ENCODE data around the gene VAV3. TPM values are rescaled to one million over a fixed set of nuclear protein-coding genes. Genes with fewer than 3 reads are reported as not detected.

VAV3 gene
- total and polyA plus RNA-seq, 2 of the 13 experiments (the other 11 are each of a cell fraction or from before 2014, with no cell fraction given): 15.9 to 29.8 TPM

DNA sequence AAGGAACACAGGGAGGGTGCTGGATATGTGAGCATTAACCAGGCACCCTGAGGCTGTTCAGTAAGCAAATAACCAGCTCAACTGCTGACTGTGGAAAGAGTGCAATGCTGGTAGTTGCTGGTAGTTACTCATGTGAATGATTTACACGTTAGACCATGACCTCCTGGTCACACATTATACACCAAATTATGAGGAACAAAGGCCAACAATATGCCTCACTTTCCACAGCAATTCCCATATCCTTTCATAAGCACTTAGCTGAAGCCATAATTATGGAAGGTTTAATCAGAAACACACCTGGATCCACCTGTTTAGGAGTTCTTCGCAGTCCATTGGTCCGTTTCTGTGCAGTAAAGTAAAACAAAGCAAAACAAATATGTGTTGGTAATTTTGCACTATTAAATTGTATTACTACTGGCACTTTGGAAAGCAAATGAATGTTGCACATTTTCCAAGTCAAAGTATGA lies 281.8 kb downstream of the VAV3 start (continued):
- TF ChIP-seq SRSF9 (IDR thresholded peaks at IDR 0.05; ENCODE audit: borderline replicate concordance, insufficient read depth, low read depth, low read length, poor library complexity, severe bottlenecking) (no peak), SKI (IDR thresholded peaks at IDR 0.05; ENCODE audit: partially characterized antibody) (no peak), ZNF615 (CRISPR knock-in tag; IDR thresholded peaks at IDR 0.05; ENCODE audit: borderline replicate concordance) (no peak), ZNF75D (CRISPR knock-in tag; IDR thresholded peaks at IDR 0.05; ENCODE audit: borderline replicate concordance) (no peak), MED1 (CRISPR knock-in tag; IDR thresholded peaks at IDR 0.05) (peak; percentile 73; the same call in 1 of the 2 replicates), NCOA1 (CRISPR knock-in tag; IDR thresholded peaks at IDR 0.05) (no peak), SSRP1 (CRISPR knock-in tag; IDR thresholded peaks at IDR 0.05) (no peak), ONECUT2 (CRISPR knock-in tag; IDR thresholded peaks at IDR 0.05) (0 out of 2 replicates have a peak, but pooled peaks have one; percentile 35), NRL (CRISPR knock-in tag; IDR thresholded peaks at IDR 0.05; ENCODE audit: borderline replicate concordance) (no peak), CREM (IDR thresholded peaks at IDR 0.05) (peak; percentile 62), CREM (CRISPR knock-in tag; IDR thresholded peaks at IDR 0.05) (no peak), ZNF256 (CRISPR knock-in tag; conservative IDR thresholded peaks at IDR 0.05) (no peak), TSC22D2 (CRISPR knock-in tag; IDR thresholded peaks at IDR 0.05; ENCODE audit: borderline replicate concordance) (no peak), KLF12 (CRISPR knock-in tag; IDR thresholded peaks at IDR 0.05; ENCODE audit: borderline replicate concordance) (no peak), RELA (CRISPR knock-in tag; IDR thresholded peaks at IDR 0.05) (no peak), MED13 (CRISPR knock-in tag; IDR thresholded peaks at IDR 0.05) (peak; percentile 30; the same call in 1 of the 2 replicates), DMAP1 (CRISPR knock-in tag; IDR thresholded peaks at IDR 0.05) (peak; percentile 63; the same call in 1 of the 2 replicates), ZNF138 (CRISPR knock-in tag; IDR thresholded peaks at IDR 0.05; ENCODE audit: low read depth) (no peak), CAMTA2 (CRISPR knock-in tag; IDR thresholded peaks at IDR 0.05; ENCODE audit: borderline replicate concordance) (no peak), ZNF550 (CRISPR knock-in tag; IDR thresholded peaks at IDR 0.05; ENCODE audit: borderline replicate concordance) (no peak), KDM5A (IDR thresholded peaks at IDR 0.05; ENCODE audit: borderline replicate concordance, low read length) (no peak), KLF16 (CRISPR knock-in tag; IDR thresholded peaks at IDR 0.05) (no peak; a peak in 1 of 4 replicates), SPEN (CRISPR knock-in tag; IDR thresholded peaks at IDR 0.05; ENCODE audit: low read depth) (peak; percentile 39; the same call in 1 of the 2 replicates), ESRRA (CRISPR knock-in tag; IDR thresholded peaks at IDR 0.05; ENCODE audit: low read depth) (no peak), ZNF251 (CRISPR knock-in tag; IDR thresholded peaks at IDR 0.05) (no peak), ZFP37 (CRISPR knock-in tag; IDR thresholded peaks at IDR 0.05; ENCODE audit: borderline replicate concordance) (no peak), SRY (CRISPR knock-in tag; IDR thresholded peaks at IDR 0.05) (no peak), SRF (IDR thresholded peaks at IDR 0.05; ENCODE audit: low read depth, low read length) (no peak), SAP130 (CRISPR knock-in tag; IDR thresholded peaks at IDR 0.05; ENCODE audit: low read depth) (peak; percentile 74), CENPT (CRISPR knock-in tag; IDR thresholded peaks at IDR 0.05; ENCODE audit: low read depth) (no peak)
- TF ChIP-seq, protein P1, sequence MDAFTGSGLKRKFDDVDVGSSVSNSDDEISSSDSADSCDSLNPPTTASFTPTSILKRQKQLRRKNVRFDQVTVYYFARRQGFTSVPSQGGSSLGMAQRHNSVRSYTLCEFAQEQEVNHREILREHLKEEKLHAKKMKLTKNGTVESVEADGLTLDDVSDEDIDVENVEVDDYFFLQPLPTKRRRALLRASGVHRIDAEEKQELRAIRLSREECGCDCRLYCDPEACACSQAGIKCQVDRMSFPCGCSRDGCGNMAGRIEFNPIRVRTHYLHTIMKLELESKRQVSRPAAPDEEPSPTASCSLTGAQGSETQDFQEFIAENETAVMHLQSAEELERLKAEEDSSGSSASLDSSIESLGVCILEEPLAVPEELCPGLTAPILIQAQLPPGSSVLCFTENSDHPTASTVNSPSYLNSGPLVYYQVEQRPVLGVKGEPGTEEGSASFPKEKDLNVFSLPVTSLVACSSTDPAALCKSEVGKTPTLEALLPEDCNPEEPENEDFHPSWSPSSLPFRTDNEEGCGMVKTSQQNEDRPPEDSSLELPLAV (CRISPR knock-in tag; conservative IDR thresholded peaks at IDR 0.05; ENCODE audit: low read depth): no peak
- TF ChIP-seq, protein P2, sequence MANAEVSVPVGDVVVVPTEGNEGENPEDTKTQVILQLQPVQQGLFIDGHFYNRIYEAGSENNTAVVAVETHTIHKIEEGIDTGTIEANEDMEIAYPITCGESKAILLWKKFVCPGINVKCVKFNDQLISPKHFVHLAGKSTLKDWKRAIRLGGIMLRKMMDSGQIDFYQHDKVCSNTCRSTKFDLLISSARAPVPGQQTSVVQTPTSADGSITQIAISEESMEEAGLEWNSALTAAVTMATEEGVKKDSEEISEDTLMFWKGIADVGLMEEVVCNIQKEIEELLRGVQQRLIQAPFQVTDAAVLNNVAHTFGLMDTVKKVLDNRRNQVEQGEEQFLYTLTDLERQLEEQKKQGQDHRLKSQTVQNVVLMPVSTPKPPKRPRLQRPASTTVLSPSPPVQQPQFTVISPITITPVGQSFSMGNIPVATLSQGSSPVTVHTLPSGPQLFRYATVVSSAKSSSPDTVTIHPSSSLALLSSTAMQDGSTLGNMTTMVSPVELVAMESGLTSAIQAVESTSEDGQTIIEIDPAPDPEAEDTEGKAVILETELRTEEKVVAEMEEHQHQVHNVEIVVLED (CRISPR knock-in tag; IDR thresholded peaks at IDR 0.05; ENCODE audit: borderline replicate concordance): no peak
